ENCODE measurements around the gene GABRG3.

DNA sequence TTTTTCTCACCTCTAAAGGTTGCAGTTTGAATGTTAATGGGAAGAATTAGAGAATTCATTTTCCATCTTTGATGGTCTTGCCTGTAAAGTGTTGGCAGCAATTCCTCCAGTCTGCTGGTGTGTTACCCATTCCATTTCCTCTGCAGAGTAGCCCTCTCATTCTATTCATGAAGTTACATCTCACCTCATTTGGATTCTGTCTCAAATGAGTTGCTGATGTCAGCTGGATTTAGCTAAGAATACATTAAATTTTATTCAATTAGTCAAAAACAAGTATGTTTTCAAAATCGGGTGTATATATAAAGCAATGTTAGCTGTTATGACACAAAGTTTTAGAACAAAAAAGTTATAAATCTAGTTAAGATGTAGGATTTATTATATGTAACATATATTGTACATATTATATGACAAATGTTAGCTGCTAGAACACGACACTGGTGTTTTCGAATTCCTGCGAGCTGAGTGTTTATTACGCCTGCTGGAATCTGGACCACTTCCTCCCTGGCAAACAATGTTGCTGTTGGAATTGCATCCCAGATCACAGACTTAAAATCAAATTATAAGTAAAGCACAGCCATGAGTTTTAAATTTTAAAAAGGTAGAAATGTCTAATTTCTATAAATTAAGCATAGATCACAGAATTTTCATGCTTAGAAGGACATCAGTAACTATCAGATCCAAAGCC lies 611.9 kb downstream of the GABRG3 start:
- TF ChIP-seq POLR2A (IDR thresholded peaks at IDR 0.05; ENCODE audit: low read depth, low read length) (no peak), TAF1 (IDR thresholded peaks at IDR 0.05; ENCODE audit: low read depth, low read length) (no peak), POLR2AphosphoS5 (IDR thresholded peaks at IDR 0.05; ENCODE audit: low read depth, low read length) (no peak), PAX5 (IDR thresholded peaks at IDR 0.05; ENCODE audit: insufficient read depth, low read length, severe bottlenecking) (no peak)

All from GM12891 (cell line).